Memory B cell (primary cell): ENCODE measurements around the gene HOPX.
A peak's percentile ranks its signal among the peaks of the same experiment; 100 is the strongest.

Experiments used
- ATAC-seq: fragments of 150-1000 bp; cut with Tn5 transposase; 2 replicates; pipeline ENCODE4 v1.10.0; 2021; ENCODE audit warnings: low read depth, mild to moderate bottlenecking, moderate library complexity
- DNase-seq, 2 donors: peaks; one replicate each; pipeline ENCODE4 v3.0.0; 2022; ENCODE audit warnings: low spot score in 2 of 2
- H3K27ac Mint-ChIP-seq: one replicate; pipeline ENCODE4 v1.8.0; 2022; ENCODE audit warnings: mild to moderate bottlenecking, moderate library complexity, mixed read lengths
- H3K27me3 Mint-ChIP-seq: one replicate; pipeline ENCODE4 v1.8.0; 2022; ENCODE audit warnings: mixed read lengths
- H3K36me3 Mint-ChIP-seq: one replicate; pipeline ENCODE4 v1.8.0; 2022; ENCODE audit warnings: mild to moderate bottlenecking, mixed read lengths
- H3K4me1 Mint-ChIP-seq: one replicate; pipeline ENCODE4 v1.8.0; 2022; ENCODE audit warnings: mixed read lengths
- H3K4me3 Mint-ChIP-seq: one replicate; pipeline ENCODE4 v1.8.0; 2022; ENCODE audit warnings: mild to moderate bottlenecking, moderate library complexity, mixed read lengths
- H3K9me3 Mint-ChIP-seq: one replicate; pipeline ENCODE4 v1.8.0; 2022; ENCODE audit warnings: mixed read lengths

HOPX gene

GRCh38 chr4:56655627-56656345 lies 25.3 kb downstream of the HOPX start:
- DNase-seq (peak in 1 of 2 donors; percentile 27), ATAC-seq (peak; percentile 54)
- H3K36me3 Mint-ChIP-seq = no peaks in the 10 kb centered on the region
- H3K4me3 Mint-ChIP-seq = peak overlapping the region; percentile 91
- no peaks in the 10 kb centered on the region for H3K9me3 Mint-ChIP-seq
- peaks cover 15% of the 10 kb centered on the region for H3K4me1 Mint-ChIP-seq
- peaks cover 15% of the 10 kb centered on the region for H3K27me3 Mint-ChIP-seq
- no peak overlapping the region for H3K27ac Mint-ChIP-seq

- Mint-ChIP-seq H3K4me1 (peaks cover 19% of the 10 kb centered on the region), H3K36me3 (no peaks in the 10 kb centered on the region), H3K27me3 (peaks cover 15% of the 10 kb centered on the region), H3K27ac (no peak overlapping the region), H3K4me3 (peak overlapping the region; percentile 91), H3K9me3 (no peaks in the 10 kb centered on the region)
- DNase-seq = no peak
- ATAC-seq = peak; percentile 45
Observed at GRCh38 chr4:56655209-56655626, 25.9 kb downstream of the HOPX start.

GRCh38 chr4:56654238-56654632 lies 26.9 kb downstream of the HOPX start:
- no peak overlapping the region for H3K4me3 Mint-ChIP-seq
- DNase-seq (no peak), ATAC-seq (no peak)
- H3K36me3 Mint-ChIP-seq = no peaks in the 10 kb centered on the region
- no peaks in the 10 kb centered on the region for H3K9me3 Mint-ChIP-seq
- peaks cover 15% of the 10 kb centered on the region for H3K27me3 Mint-ChIP-seq
- no peak overlapping the region for H3K27ac Mint-ChIP-seq
- peaks cover 27% of the 10 kb centered on the region for H3K4me1 Mint-ChIP-seq

- no peak for DNase-seq
- H3K4me3 Mint-ChIP-seq = no peak overlapping the region
- H3K27me3 Mint-ChIP-seq = peaks cover 15% of the 10 kb centered on the region
- no peaks in the 10 kb centered on the region for H3K36me3 Mint-ChIP-seq
- H3K27ac Mint-ChIP-seq = no peak overlapping the region
- H3K4me1 Mint-ChIP-seq = peaks cover 27% of the 10 kb centered on the region
- ATAC-seq = no peak
- H3K9me3 Mint-ChIP-seq = no peaks in the 10 kb centered on the region
Observed at GRCh38 chr4:56653461-56654237, 27.4 kb downstream of the HOPX start.

- ATAC-seq = no peak
- Mint-ChIP-seq H3K4me1 (peaks cover 27% of the 10 kb centered on the region), H3K27ac (no peak overlapping the region), H3K9me3 (no peaks in the 10 kb centered on the region), H3K36me3 (no peaks in the 10 kb centered on the region), H3K4me3 (no peak overlapping the region), H3K27me3 (peaks cover 9% of the 10 kb centered on the region)
- DNase-seq = no peak
Observed at GRCh38 chr4:56652196-56652595, 28.9 kb downstream of the HOPX start.

DNA sequence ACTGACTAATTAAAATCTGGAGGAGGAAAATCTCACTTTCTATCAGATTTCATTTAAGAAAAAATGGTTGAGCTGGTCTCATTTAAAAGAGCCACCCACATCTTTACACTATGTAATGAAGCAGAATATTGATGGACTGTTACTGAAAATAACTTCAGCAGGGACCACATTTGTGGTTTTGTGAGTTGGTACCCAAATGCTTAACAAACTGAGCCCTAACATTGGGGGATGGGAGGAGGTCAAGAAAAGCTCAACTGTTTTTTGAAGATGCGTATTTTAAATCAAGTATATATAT lies 30.1 kb downstream of the HOPX start:
- ATAC-seq (no peak), DNase-seq (no peak)
- peaks cover 2% of the 10 kb centered on the region for H3K9me3 Mint-ChIP-seq
- H3K36me3 Mint-ChIP-seq = peaks cover under 1% of the 10 kb centered on the region
- peak overlapping the region; percentile 81 for H3K27ac Mint-ChIP-seq
- no peak overlapping the region for H3K4me3 Mint-ChIP-seq
- peaks cover 23% of the 10 kb centered on the region for H3K4me1 Mint-ChIP-seq
- peaks cover 7% of the 10 kb centered on the region for H3K27me3 Mint-ChIP-seq

- H3K27me3 Mint-ChIP-seq = peaks cover 9% of the 10 kb centered on the region
- peaks cover 23% of the 10 kb centered on the region for H3K4me1 Mint-ChIP-seq
- H3K27ac Mint-ChIP-seq = peak overlapping the region; percentile 81
- H3K4me3 Mint-ChIP-seq = no peak overlapping the region
- peak; percentile 4 for ATAC-seq
- H3K36me3 Mint-ChIP-seq = peaks cover 2% of the 10 kb centered on the region
- no peak for DNase-seq
- H3K9me3 Mint-ChIP-seq = peaks cover 4% of the 10 kb centered on the region
Observed at GRCh38 chr4:56650262-56651055, 30.6 kb downstream of the HOPX start.

- peak; percentile 84 for ATAC-seq
- Mint-ChIP-seq H3K27ac (peak overlapping the region; percentile 81), H3K9me3 (peaks cover 4% of the 10 kb centered on the region), H3K36me3 (peaks cover 2% of the 10 kb centered on the region), H3K4me3 (no peak overlapping the region), H3K4me1 (peaks cover 19% of the 10 kb centered on the region), H3K27me3 (peaks cover 5% of the 10 kb centered on the region)
- DNase-seq = no peak
Observed at GRCh38 chr4:56649445-56650261, 31.4 kb downstream of the HOPX start.

DNA sequence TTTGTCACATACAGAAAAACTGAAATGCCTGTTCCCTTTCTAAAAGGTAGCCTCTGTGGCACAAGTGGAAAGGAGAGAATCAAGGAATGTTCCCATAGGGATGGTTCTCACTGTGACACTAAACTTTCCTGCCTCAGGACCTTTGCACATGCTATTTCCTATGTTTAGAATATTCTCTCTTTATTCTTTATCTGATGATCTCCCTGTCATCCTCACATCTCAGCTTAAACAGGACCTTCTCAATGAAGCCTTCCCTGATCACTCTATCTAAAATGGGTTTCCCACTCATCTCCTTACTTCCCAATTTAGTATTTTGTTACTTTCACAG lies 32.3 kb downstream of the HOPX start:
- Mint-ChIP-seq H3K27ac (no peak overlapping the region), H3K36me3 (peaks cover 2% of the 10 kb centered on the region), H3K27me3 (peaks cover 6% of the 10 kb centered on the region), H3K9me3 (peaks cover 4% of the 10 kb centered on the region), H3K4me3 (no peak overlapping the region), H3K4me1 (peaks cover 18% of the 10 kb centered on the region)
- ATAC-seq (no peak), DNase-seq (no peak)

DNA sequence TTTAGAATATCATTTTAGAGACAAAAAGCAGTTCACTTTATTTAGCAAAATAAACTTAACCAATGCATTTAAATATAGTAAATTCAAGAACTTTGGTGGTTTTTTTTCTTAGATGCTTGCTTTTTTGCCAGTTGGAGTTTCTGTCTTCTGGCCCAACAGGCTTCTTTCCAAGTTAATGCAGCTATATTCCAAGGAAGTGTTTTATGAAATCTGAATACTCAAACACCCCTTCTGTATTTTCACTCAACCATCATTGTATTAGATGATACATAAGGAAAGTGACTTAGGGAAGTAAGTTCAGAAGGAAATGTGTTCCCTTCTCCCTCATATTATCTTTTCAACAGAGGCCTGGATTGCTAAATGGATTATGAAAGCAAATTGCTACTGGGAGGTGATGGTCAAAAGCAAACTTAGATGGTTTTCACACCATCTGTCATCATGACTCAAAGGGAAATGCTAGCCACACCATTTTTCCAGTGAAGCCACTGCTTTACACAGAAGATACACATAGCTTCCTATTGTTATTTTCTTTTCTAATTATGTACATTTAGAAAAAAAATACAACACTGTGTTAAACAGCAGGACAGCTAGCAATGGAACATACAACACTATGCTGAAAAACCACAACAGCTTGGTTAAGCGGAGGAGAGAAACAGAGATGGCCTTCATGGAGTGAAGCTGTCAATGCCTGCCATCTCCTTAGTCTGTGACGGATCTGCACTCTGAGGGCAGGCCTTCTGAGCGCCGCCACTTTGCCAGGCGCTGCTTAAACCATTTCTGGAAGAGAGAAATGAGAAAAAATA lies 32.9 kb downstream of the HOPX start:
- Mint-ChIP-seq H3K27ac (no peak overlapping the region), H3K36me3 (peaks cover 2% of the 10 kb centered on the region), H3K4me1 (peaks cover 15% of the 10 kb centered on the region), H3K4me3 (no peak overlapping the region), H3K9me3 (peaks cover 4% of the 10 kb centered on the region), H3K27me3 (peaks cover 8% of the 10 kb centered on the region)
- ATAC-seq = no peak
- DNase-seq = no peak

GRCh38 chr4:56646341-56646740 lies 34.8 kb downstream of the HOPX start:
- H3K27ac Mint-ChIP-seq = no peak overlapping the region
- H3K27me3 Mint-ChIP-seq = peaks cover 8% of the 10 kb centered on the region
- peaks cover 4% of the 10 kb centered on the region for H3K9me3 Mint-ChIP-seq
- H3K4me1 Mint-ChIP-seq = peaks cover 15% of the 10 kb centered on the region
- H3K4me3 Mint-ChIP-seq = no peak overlapping the region
- peaks cover 2% of the 10 kb centered on the region for H3K36me3 Mint-ChIP-seq
- no peak for ATAC-seq
- no peak for DNase-seq

GRCh38 chr4:56643596-56643995 lies 37.5 kb downstream of the HOPX start:
- ATAC-seq (no peak), DNase-seq (no peak)
- no peaks in the 10 kb centered on the region for H3K4me1 Mint-ChIP-seq
- H3K9me3 Mint-ChIP-seq = peaks cover 4% of the 10 kb centered on the region
- peaks cover 2% of the 10 kb centered on the region for H3K36me3 Mint-ChIP-seq
- H3K4me3 Mint-ChIP-seq = no peak overlapping the region
- H3K27me3 Mint-ChIP-seq = peaks cover 8% of the 10 kb centered on the region
- H3K27ac Mint-ChIP-seq = no peak overlapping the region

- Mint-ChIP-seq H3K9me3 (peaks cover 4% of the 10 kb centered on the region), H3K4me3 (no peak overlapping the region), H3K36me3 (peaks cover 2% of the 10 kb centered on the region), H3K27me3 (peaks cover 8% of the 10 kb centered on the region), H3K4me1 (no peaks in the 10 kb centered on the region), H3K27ac (no peak overlapping the region)
- DNase-seq (no peak), ATAC-seq (no peak)
Observed at GRCh38 chr4:56641494-56642051, 39.5 kb downstream of the HOPX start.
